GM23338 (cell line): ENCODE results near the gene TBKBP1. TPM values are rescaled to one million over a fixed set of nuclear protein-coding genes. Genes with fewer than 3 reads are reported as not detected.

Experiments
- ATAC-seq: fragments of 200-7000 bp; cut with Tn5 transposase; 3 replicates; pipeline ENCODE4 v1.9.1; 2020
- DNase-seq: peaks from one replicate; pipeline ENCODE4 v3.0.0-alpha.2; 2015; ENCODE audit warnings: low spot score
- H2AFZ ChIP-seq: fragments of 200-600 bp; sonication (generic); 2 replicates; pipeline ENCODE4 v1.8.0; 2016; ENCODE audit warnings: antibody characterized with exemption, mild to moderate bottlenecking, moderate library complexity
- H3F3A ChIP-seq: fragments of 200-600 bp; sonication (generic); replicated peaks from 2 replicates; pipeline ENCODE4 v1.8.0; 2017; ENCODE audit warnings: antibody characterized with exemption, mixed run types, low read depth
- H3K27ac ChIP-seq: fragments of 200-600 bp; sonication (generic); 2 replicates; pipeline ENCODE4 v1.6.1; 2016; ENCODE audit warnings: low read depth
- H3K27me3 ChIP-seq: fragments of 200-600 bp; sonication (generic); 2 replicates; pipeline ENCODE4 v1.8.0; 2016; ENCODE audit warnings: mild to moderate bottlenecking, mixed run types, moderate library complexity; ENCODE audit not compliant: insufficient read depth
- H3K36me3 ChIP-seq: fragments of 200-600 bp; sonication (generic); 2 replicates; pipeline ENCODE4 v1.8.0; 2016; ENCODE audit warnings: mild to moderate bottlenecking; ENCODE audit not compliant: insufficient read depth
- H3K4me1 ChIP-seq: fragments of 200-600 bp; sonication (generic); 2 replicates; pipeline ENCODE4 v1.8.0; 2016; ENCODE audit warnings: mild to moderate bottlenecking, moderate library complexity; ENCODE audit not compliant: insufficient read depth
- H3K4me2 ChIP-seq: fragments of 200-600 bp; sonication (generic); 2 replicates; pipeline ENCODE4 v1.7.1; 2017; ENCODE audit warnings: mixed run types
- H3K4me3 ChIP-seq: fragments of 200-600 bp; sonication (generic); 2 replicates; pipeline ENCODE4 v1.6.1; 2016; ENCODE audit warnings: mixed run types
- H3K79me2 ChIP-seq: fragments of 200-600 bp; sonication (generic); replicated peaks from 2 replicates; pipeline ENCODE4 v1.8.0; 2017; ENCODE audit warnings: mild to moderate bottlenecking; ENCODE audit not compliant: insufficient read depth
- H3K9me2 ChIP-seq: fragments of 200-600 bp; sonication (generic); 2 replicates; pipeline ENCODE4 v1.8.0; 2017; ENCODE audit not compliant: insufficient read depth
- H4K20me1 ChIP-seq: fragments of 200-600 bp; sonication (generic); replicated peaks from 2 replicates; pipeline ENCODE4 v1.8.0; 2017; ENCODE audit warnings: mild to moderate bottlenecking; ENCODE audit not compliant: insufficient read depth
- H3K27ac Mint-ChIP-seq: 2 replicates; pipeline ENCODE4 v1.8.0; 2020; ENCODE audit warnings: inconsistent platforms, mild to moderate bottlenecking, moderate library complexity, mixed read lengths
- H3K27me3 Mint-ChIP-seq: 3 replicates; pipeline ENCODE4 v1.8.0; 2022; ENCODE audit warnings: low read depth, mild to moderate bottlenecking, moderate library complexity, mixed read lengths, inconsistent platforms; ENCODE audit not compliant: insufficient read depth, poor library complexity
- H3K36me3 Mint-ChIP-seq: 3 replicates; pipeline ENCODE4 v1.8.0; 2021; ENCODE audit warnings: low read depth, mild to moderate bottlenecking, inconsistent platforms, moderate library complexity, mixed read lengths
- H3K4me1 Mint-ChIP-seq: 3 replicates; pipeline ENCODE4 v1.8.0; 2020; ENCODE audit warnings: mild to moderate bottlenecking, inconsistent platforms, mixed read lengths
- H3K4me3 Mint-ChIP-seq: 3 replicates; pipeline ENCODE4 v1.8.0; 2021; ENCODE audit warnings: moderate library complexity, mild to moderate bottlenecking, inconsistent platforms, mixed read lengths
- H3K9me3 Mint-ChIP-seq: 3 replicates; pipeline ENCODE4 v1.8.0; 2020; ENCODE audit warnings: moderate library complexity, mild to moderate bottlenecking, inconsistent platforms, mixed read lengths
- CREB1 ChIP-seq: fragments of 250-450 bp; sonication (Bioruptor Pico); IDR thresholded peaks from 2 replicates; pipeline ENCODE4 v1.5.0; 2020; ENCODE audit warnings: low read depth, mild to moderate bottlenecking, moderate library complexity
- ETS1 ChIP-seq: IDR thresholded peaks from 2 replicates; pipeline ENCODE4 v1.6.1; 2016; ENCODE audit warnings: antibody characterized with exemption
- EZH2 ChIP-seq: fragments of 200-600 bp; sonication (generic); IDR thresholded peaks from one replicate; pipeline ENCODE4 v1.8.0; 2017; ENCODE audit warnings: antibody characterized with exemption, mild to moderate bottlenecking, low read depth; ENCODE audit not compliant: unreplicated experiment
- EZH2phosphoT487 ChIP-seq: fragments of 200-600 bp; sonication (generic); IDR thresholded peaks from one replicate; pipeline ENCODE4 v1.8.1; 2018; ENCODE audit warnings: antibody characterized with exemption; ENCODE audit not compliant: unreplicated experiment
- JUNB ChIP-seq: IDR thresholded peaks from one replicate; pipeline ENCODE4 v1.6.1; 2016; ENCODE audit warnings: antibody characterized with exemption; ENCODE audit not compliant: unreplicated experiment
- NANOG ChIP-seq: IDR thresholded peaks from 2 replicates; pipeline ENCODE4 v1.6.1; 2016; ENCODE audit warnings: antibody characterized with exemption, borderline replicate concordance
- POLR2AphosphoS5 ChIP-seq: IDR thresholded peaks from 2 replicates; pipeline ENCODE4 v1.6.1; 2016; ENCODE audit warnings: antibody characterized with exemption, low read depth
- REST ChIP-seq: IDR thresholded peaks from one replicate; pipeline ENCODE4 v1.6.1; 2018; ENCODE audit warnings: antibody characterized with exemption; ENCODE audit not compliant: unreplicated experiment
- ZNF114 ChIP-seq: fragments of 250-450 bp; sonication (Bioruptor Pico); IDR thresholded peaks from 2 replicates; pipeline ENCODE4 v1.5.0; 2020; ENCODE audit warnings: mild to moderate bottlenecking, moderate library complexity
- ZNF331 ChIP-seq: fragments of 250-450 bp; sonication (Bioruptor Pico); IDR thresholded peaks from 2 replicates; pipeline ENCODE4 v1.5.0; 2020; ENCODE audit warnings: low read depth, mild to moderate bottlenecking, moderate library complexity
- ZNF462 ChIP-seq: fragments of 250-450 bp; sonication (Bioruptor Pico); IDR thresholded peaks from 2 replicates; pipeline ENCODE4 v1.5.0; 2020; ENCODE audit warnings: mild to moderate bottlenecking, moderate library complexity
- polyA plus RNA-seq: library from polyadenylated mRNA; unstranded; fragments of >200 nt; fragmentation: Nextera tagmentation; extraction: Ambion mirVana; gene quantifications from 2 replicates; pipeline ENCODE4 v1.2.1, GENCODE V29; 2016
- total RNA-seq: library from RNA; depleted of rRNA; stranded (reverse); fragments of >200 nt; shearing (Covaris generic); gene quantifications from 2 replicates; pipeline ENCODE4 v1.2.3, GENCODE V29; 2014

Gene TBKBP1
- total and polyA plus RNA-seq, 2 experiments from 2014 or later: 2.5 to 12.1 TPM

GRCh38 chr17:47652570-47652969 is 41.4 kb upstream of the TBKBP1 start (continued):
- peak; percentile 55 for TF ChIP-seq REST

GRCh38 chr17:47653442-47653841 is 40.5 kb upstream of the TBKBP1 start:
- no peak for DNase-seq
- peaks cover 82% of the 10 kb centered on the region for H3K36me3 Mint-ChIP-seq
- peak overlapping the region; percentile 39 for H3K4me3 Mint-ChIP-seq
- H3K27ac Mint-ChIP-seq: peak overlapping the region; percentile 76; the same call in 1 of the 2 replicates
- Histone ChIP-seq H3K79me2 (peaks cover 80% of the 10 kb centered on the region), H3K36me3 (peaks cover 71% of the 10 kb centered on the region), H3K4me1 (peaks cover 19% of the 10 kb centered on the region), H3K9me2 (no peaks in the 10 kb centered on the region), H4K20me1 (peaks cover 65% of the 10 kb centered on the region), H3K27me3 (no peaks in the 10 kb centered on the region), H3K4me2 (no peak overlapping the region), H3K27ac (no peak overlapping the region), H2AFZ (no peak overlapping the region), H3K4me3 (no peak overlapping the region), H3F3A (peaks cover 54% of the 10 kb centered on the region)
- ATAC-seq: no peak
- H3K27me3 Mint-ChIP-seq: peaks cover 16% of the 10 kb centered on the region
- no peaks in the 10 kb centered on the region; the same call in 2 of the 3 replicates for H3K9me3 Mint-ChIP-seq
- peaks cover 26% of the 10 kb centered on the region for H3K4me1 Mint-ChIP-seq
- no peak for TF ChIP-seq NANOG
- no peak for TF ChIP-seq ZNF462 (CRISPR knock-in tag)
- no peak for TF ChIP-seq EZH2
- no peak for TF ChIP-seq CREB1 (CRISPR knock-in tag)
- no peak for TF ChIP-seq POLR2AphosphoS5
- no peak for TF ChIP-seq ZNF331 (CRISPR knock-in tag)
- TF ChIP-seq ZNF114 (CRISPR knock-in tag): no peak
- no peak for TF ChIP-seq ETS1
- TF ChIP-seq JUNB: no peak
- no peak for TF ChIP-seq REST
- TF ChIP-seq EZH2phosphoT487: no peak
